HUES48 (cell line): Measurements from ENCODE around the gene DSG2.
A peak's percentile ranks its signal among the peaks of the same experiment; 100 is the strongest.
"Not testable (repeated sequence)": the region's sequence is repeated elsewhere in the genome, so short reads cannot be mapped to it uniquely, and the experiment has no call there.

Experiments
- H3K27ac ChIP-seq: one replicate; pipeline ENCODE4 v1.7.0; 2013; ENCODE audit warnings: low read depth, low read length, inconsistent platforms
- H3K27me3 ChIP-seq: 2 replicates; pipeline ENCODE4 v1.6.1; 2013; ENCODE audit warnings: mild to moderate bottlenecking, low read length; ENCODE audit not compliant: control insufficient read depth, insufficient read depth
- H3K36me3 ChIP-seq: 2 replicates; pipeline ENCODE4 v1.6.1; 2013; ENCODE audit warnings: low read length; ENCODE audit not compliant: control insufficient read depth, insufficient read depth
- H3K4me1 ChIP-seq: 2 replicates; pipeline ENCODE4 v1.6.1; 2013; ENCODE audit warnings: mild to moderate bottlenecking, low read length; ENCODE audit not compliant: control insufficient read depth, insufficient read depth
- H3K4me3 ChIP-seq: 2 replicates; pipeline ENCODE4 v1.5.1; 2013; ENCODE audit warnings: mild to moderate bottlenecking, low read depth, low read length
- H3K9ac ChIP-seq: 2 replicates; pipeline ENCODE4 v1.6.1; 2013; ENCODE audit warnings: mild to moderate bottlenecking, low read depth, low read length, moderate library complexity
- H3K9me3 ChIP-seq: 2 replicates; pipeline ENCODE4 v1.6.1; 2013; ENCODE audit warnings: low read length; ENCODE audit not compliant: control insufficient read depth, insufficient read depth

Gene DSG2

DNA sequence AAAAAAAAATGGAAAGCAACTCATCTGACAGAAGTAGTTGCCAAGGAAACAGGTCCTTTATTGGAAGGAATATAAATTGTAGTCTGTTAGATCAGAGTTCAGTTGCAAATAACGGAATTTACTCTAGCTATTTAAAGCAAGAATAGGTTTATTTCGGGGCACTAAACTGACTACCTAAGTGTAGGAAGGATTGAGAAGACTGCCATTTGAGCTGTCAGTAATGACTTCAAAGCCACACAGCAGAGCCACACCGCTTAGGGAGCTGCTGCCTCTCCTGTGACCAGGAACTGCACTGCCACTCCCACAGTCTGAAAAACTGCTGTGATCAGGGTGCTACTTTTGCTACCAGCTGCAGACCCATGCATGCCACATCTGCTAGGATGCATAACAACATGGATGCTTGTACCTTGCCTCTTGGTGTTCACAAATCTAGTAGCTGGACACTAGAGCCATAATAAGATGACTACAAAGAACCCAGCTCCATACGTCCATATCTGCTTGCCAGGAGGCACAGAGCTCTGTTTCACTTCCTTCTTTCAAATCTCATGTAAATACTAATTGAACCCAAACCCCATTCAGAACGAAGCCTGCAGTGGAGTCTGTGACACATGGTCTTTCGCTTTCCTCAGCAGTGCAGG, 2.2 kb downstream of the DSG2 start:
- Histone ChIP-seq H3K9ac (no peak overlapping the region), H3K36me3 (peaks cover 3% of the 10 kb centered on the region; the same call in 1 of the 2 replicates), H3K4me1 (peaks cover 33% of the 10 kb centered on the region), H3K9me3 (no peaks in the 10 kb centered on the region), H3K27me3 (peaks cover 4% of the 10 kb centered on the region; the same call in 1 of the 2 replicates), H3K4me3 (peak overlapping the region; percentile 99), H3K27ac (no peak overlapping the region)

DNA sequence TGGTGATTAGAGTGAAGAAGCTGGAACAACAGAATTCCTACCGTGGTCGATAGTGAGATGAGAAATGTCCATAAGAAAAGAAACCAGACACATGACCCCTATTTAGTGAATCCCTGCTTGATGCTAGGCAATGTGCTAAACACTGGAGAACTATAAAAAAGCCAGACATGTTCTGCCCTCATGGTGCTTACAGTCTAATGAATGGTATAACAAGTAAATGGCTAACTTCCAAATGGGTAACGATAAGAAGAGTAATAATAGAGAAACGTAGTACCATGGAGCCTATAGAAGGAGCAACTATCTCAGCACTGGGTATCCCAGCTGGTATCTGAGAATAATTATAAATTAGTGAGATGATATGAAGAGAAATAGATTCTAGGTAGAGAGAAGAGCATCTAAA, 5.0 kb downstream of the DSG2 start:
- Histone ChIP-seq H3K9ac (no peak overlapping the region), H3K9me3 (no peaks in the 10 kb centered on the region), H3K4me1 (peaks cover 24% of the 10 kb centered on the region), H3K36me3 (peaks cover 3% of the 10 kb centered on the region), H3K4me3 (no peak overlapping the region), H3K27me3 (no peaks in the 10 kb centered on the region), H3K27ac (no peak overlapping the region)

DNA sequence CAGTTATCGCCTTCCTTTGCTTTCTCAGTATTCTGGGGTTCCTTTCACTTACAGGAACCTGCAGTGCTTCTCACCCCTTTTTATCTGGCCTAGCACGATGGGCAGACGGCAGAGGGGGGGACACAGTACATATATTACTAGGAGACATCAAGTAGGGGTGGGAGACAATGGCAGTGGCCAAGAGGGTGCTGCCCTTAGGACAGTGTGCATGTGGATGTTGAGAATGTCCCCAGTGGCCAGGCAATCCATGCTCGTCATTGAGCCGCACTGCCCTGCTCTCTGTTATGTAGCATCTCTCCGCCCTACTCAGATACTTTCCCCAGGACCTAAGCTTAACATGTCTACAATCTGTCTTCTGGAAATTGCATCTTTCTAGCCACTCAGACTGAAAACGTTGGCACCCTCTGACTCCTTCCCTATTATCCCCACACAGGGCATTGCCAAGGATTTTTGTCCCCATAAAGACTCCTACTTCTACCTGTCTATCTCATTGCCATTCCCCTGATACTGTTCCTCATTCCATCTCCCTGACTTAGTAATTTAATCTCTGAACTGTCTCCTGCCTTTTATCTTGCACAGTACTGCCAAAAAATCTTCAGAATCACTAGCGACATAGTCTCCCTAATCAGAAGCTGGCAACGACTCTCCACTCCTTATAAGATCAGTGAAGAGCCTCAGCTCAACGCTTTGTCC, 6.6 kb downstream of the DSG2 start:
- Histone ChIP-seq H3K4me3 (no peak overlapping the region), H3K36me3 (peaks cover 5% of the 10 kb centered on the region), H3K27ac (no peak overlapping the region), H3K9ac (no peak overlapping the region), H3K27me3 (no peaks in the 10 kb centered on the region), H3K4me1 (peaks cover 18% of the 10 kb centered on the region), H3K9me3 (no peaks in the 10 kb centered on the region)

DNA sequence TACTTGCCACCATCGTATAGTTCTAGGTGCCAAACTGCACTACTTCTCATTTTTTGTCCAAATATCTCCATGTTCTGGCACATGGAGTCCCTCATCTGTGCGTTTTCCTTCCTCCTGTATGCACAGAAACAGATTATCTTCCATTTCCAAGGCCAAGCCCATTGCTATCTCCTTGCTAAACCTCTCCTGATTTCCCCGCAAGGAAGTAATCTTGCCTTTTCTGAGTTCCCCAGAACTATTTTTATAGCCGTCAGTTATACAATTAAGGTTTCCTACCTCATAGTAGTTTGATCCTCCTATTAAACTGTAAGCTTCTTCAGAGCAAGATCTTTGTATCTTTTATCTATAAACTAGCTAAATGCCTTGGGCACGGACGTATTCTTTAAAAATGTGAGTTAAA, 7.2 kb downstream of the DSG2 start:
- Histone ChIP-seq H3K9me3 (no peaks in the 10 kb centered on the region), H3K9ac (no peak overlapping the region), H3K36me3 (peaks cover 9% of the 10 kb centered on the region), H3K4me1 (peaks cover 13% of the 10 kb centered on the region), H3K27ac (no peak overlapping the region), H3K4me3 (no peak overlapping the region), H3K27me3 (no peaks in the 10 kb centered on the region)

DNA sequence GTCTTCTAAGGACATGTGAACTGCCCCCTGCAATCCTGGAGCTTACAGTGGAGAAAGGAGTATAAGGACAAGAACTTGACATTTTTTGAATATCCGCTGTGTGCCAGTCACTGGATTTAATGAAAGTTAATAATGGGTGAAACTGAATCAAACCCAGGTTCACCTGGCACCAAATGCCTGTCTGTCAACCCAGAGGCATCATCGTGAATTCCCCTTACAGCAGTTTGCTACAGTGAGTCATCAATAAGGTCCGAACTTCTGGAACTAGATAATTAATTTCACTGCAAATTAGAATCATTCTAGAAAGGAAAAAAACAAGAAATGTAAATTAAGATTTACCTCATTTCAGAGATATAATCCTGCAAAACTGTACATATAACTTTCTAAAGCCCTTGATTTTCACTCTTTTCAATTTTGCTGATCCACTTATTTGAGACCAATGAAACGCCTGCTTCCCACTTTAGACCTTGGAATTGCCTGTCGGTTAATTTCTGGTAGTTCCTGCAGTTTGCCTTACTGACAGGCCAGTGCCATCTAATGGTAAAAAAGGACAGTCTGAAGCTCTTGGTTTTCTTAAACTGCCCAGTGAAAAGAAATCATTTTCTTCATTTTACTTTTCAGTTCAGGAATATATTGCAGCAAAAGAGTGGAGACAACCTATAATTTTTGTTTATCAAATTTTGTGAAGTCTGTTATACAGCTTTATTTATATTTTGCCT, 8.2 kb downstream of the DSG2 start:
- no peaks in the 10 kb centered on the region for H3K9me3 ChIP-seq
- H3K9ac ChIP-seq, result no peak overlapping the region
- H3K36me3 ChIP-seq, result peaks cover 10% of the 10 kb centered on the region
- peaks cover 3% of the 10 kb centered on the region; the same call in 1 of the 2 replicates for H3K4me1 ChIP-seq
- H3K27ac ChIP-seq, result no peak overlapping the region
- no peaks in the 10 kb centered on the region for H3K27me3 ChIP-seq
- H3K4me3 ChIP-seq, result no peak overlapping the region

DNA sequence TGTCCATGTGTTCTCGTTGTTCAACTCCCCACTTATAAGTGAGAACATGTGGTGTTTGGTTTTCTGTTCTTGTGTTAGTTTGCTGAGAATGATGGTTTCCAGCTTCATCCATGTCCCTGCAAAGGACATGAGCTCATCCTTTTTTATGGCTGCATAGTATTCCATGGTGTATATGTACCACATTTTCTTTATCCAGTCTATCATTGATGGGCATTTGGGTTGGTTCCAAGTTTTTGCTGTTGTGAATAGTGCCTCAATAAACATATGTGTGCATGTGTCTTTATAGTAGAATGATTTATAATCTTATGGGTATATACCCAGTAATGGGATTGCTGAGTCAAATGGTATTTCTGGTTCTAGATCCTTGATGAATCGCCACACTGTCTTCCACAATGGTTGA, 9.1 kb downstream of the DSG2 start:
- not testable (repeated sequence) for H3K36me3 ChIP-seq, H3K9ac ChIP-seq, H3K27me3 ChIP-seq, H3K4me3 ChIP-seq, H3K9me3 ChIP-seq, H3K27ac ChIP-seq, H3K4me1 ChIP-seq

DNA sequence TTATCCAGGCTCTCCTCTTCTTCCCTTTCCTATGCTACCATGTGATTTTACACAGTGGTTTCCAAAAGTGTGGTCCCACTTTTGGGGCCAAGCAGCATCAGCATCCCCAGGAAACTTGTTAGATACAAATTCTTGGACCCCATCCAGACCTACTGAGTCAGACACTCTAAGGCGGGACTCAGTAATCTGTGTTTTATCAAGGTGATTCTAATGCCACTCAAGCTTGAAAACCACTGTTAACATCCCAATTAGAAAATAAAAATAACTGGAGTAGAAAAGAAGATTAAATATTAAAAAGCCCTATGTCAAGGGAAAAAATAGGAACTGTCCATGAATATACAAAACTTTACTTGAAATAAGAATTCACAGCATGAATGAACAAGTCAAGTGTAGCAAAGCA, 10.8 kb downstream of the DSG2 start:
- H3K4me1 ChIP-seq, result peaks cover 17% of the 10 kb centered on the region
- no peak overlapping the region for H3K9ac ChIP-seq

DNA sequence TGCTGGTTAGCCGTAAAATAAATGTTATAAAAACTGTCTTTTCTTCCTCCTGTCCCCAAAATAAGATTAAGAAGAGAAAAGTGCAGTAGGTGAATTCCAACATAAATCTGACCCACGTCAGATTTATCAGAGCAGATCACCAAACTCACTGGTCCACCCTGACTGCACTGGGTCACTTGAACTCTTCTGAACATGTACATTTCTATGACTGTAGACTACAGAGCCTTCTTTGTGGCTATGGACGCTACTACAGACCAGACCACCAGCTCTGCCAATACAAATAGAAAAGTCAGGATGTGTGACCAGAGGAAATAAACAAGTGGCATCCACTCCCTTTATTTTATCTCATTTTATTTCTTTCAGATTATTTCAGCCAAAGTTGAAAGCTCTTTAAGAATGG, 11.6 kb downstream of the DSG2 start:
- peaks cover 7% of the 10 kb centered on the region for H3K36me3 ChIP-seq
- H3K27me3 ChIP-seq, result no peaks in the 10 kb centered on the region
- H3K27ac ChIP-seq, result no peak overlapping the region
- H3K4me3 ChIP-seq, result no peak overlapping the region
- no peaks in the 10 kb centered on the region for H3K9me3 ChIP-seq
- H3K4me1 ChIP-seq, result peaks cover 18% of the 10 kb centered on the region
- no peak overlapping the region for H3K9ac ChIP-seq

More for the DNA sequence above, 10.8 kb downstream of the DSG2 start:
- Histone ChIP-seq H3K36me3 (peaks cover 7% of the 10 kb centered on the region), H3K4me3 (no peak overlapping the region), H3K9me3 (no peaks in the 10 kb centered on the region), H3K27ac (no peak overlapping the region), H3K27me3 (no peaks in the 10 kb centered on the region)

DNA sequence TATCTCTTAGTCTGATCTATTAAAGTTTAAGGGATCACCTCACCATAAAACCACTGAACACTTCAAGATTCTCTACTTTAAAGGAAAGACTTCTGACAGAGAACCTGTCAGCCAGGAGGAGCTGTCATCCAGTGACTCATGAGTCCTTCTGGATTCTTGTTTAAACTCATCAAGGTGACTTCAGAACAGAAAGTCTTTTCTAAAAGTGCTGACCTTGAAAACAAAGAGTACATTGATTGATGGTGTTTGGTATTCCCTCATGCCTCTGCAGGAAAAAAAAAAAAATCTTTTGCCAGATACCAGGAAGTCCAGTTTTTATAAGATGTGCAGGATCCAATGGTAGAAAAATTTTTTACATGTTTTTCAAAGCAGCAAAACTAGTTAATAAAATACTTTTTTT, 12.3 kb downstream of the DSG2 start:
- Histone ChIP-seq H3K4me1 (peaks cover 18% of the 10 kb centered on the region), H3K27ac (no peak overlapping the region), H3K27me3 (no peaks in the 10 kb centered on the region)

DNA sequence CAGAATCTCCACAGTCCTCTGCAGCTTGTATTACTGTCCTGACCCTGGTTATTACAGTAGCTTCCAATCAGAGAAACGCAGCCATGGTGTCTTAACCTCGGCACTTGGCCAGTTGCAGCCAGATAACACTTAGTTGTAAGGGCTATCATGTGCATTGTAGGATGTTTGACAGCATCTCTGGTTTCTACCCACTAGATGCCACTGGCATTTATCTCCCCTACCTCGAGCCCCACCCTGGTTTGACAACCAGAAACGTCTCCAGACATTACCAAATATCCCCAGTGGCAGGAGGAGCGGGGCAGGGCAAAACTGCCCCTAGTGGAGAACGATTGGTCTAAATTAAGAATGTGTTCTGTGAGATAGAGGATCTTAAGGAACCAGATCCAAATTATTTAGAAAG, 13.1 kb downstream of the DSG2 start:
- Histone ChIP-seq H3K27ac (no peak overlapping the region), H3K36me3 (peaks cover 7% of the 10 kb centered on the region), H3K4me1 (peaks cover 23% of the 10 kb centered on the region), H3K27me3 (no peaks in the 10 kb centered on the region), H3K9me3 (no peaks in the 10 kb centered on the region), H3K9ac (no peak overlapping the region), H3K4me3 (no peak overlapping the region)

More for the DNA sequence above, 12.3 kb downstream of the DSG2 start:
- Histone ChIP-seq H3K9me3 (no peaks in the 10 kb centered on the region), H3K4me3 (no peak overlapping the region), H3K9ac (no peak overlapping the region), H3K36me3 (peaks cover 7% of the 10 kb centered on the region)

DNA sequence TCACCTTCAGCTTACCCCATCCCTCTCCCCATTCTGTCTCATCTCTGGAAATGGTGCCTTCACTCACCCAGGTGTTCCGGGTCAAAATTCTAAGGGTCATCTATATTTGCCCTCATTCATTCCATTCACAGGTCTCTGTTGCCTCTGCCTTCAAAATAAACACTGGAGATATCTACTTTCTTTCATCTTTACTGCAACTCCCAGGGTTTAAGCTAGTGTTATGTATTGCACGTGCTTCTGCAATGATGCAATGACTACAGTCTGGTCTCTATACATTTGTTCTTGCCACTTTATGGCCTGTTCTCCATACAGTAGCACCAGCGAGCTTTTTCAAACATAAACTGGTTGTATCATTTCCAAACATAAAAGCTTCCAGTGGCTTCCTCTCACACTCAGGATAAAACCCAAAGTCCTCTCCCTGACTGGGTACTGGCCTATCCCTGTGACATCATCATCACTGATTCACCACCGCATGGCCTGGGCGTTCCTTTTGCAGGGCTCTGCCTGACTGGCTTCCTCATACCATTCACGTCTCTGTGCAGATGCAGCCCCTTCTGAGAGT, 14.3 kb downstream of the DSG2 start:
- Histone ChIP-seq H3K27ac (peak overlapping the region; percentile 50), H3K9me3 (no peaks in the 10 kb centered on the region), H3K4me3 (no peak overlapping the region), H3K36me3 (peaks cover 7% of the 10 kb centered on the region; the same call in 1 of the 2 replicates), H3K27me3 (no peaks in the 10 kb centered on the region), H3K9ac (no peak overlapping the region), H3K4me1 (peaks cover 31% of the 10 kb centered on the region)
